DMS153 (cell line): Measurements from ENCODE around the gene CLCN1.

Experiments used
- DNase-seq: peaks from one replicate; lab custom pipeline; 2025; lab: John Stamatoyannopoulos, UW

Gene CLCN1

DNA sequence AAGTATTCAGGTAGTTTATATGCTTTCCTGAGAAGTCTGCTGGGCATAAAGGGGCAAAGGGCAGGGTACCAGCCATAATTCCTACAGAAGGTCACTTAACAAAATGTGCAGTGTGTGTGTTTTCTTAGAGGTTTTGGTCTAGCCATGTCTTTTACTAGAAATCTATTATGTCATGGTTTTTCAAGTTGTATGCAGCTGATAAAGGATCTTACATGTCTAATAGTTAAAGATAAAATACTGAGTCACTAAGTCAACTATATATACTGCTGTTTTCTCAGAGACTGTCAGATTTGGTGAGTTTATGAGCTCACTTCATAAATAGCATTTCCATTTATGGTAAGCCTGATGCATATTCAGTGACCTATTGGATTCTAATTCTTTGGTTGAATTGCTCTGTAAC lies 20.0 kb upstream of the CLCN1 start:
- no peak for DNase-seq

DNA sequence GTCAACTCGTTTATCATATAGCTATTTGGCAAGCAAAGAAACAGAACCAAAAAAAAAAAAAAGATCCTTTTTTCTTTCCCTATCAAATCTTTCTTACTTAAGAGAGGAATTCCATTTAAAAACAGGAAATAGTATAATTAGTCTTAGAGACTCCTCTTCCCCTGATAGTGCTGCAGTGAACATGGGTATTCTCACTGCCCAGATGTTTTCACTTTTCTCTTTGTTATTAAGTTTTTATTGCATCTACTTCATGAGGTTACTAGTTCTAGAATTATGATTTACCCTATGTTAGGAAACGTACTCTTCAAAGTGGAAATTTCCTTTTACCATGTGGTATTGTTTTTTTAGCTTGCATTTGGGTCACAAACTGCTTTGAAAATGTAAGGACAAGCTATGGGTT lies 19.2 kb upstream of the CLCN1 start:
- no peak for DNase-seq

DNA sequence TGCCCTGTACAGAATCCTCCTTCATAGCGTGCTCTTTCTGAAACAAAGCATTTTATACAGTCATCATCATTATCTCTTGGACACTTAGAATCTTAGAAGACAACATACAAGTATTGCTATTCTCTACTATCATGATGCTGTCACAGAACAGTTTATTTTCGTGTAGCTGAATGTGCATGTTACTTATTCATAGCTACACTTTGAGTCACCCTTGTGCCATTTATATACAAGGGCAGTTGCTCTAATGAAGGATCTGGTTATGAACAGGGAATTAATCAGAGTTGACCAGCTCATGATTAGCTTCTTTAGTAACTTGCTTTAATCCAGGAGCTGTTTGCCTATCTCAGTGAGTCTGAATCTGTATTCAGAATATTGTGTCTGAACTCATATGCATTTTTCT lies 16.6 kb upstream of the CLCN1 start:
- no peak for DNase-seq

DNA sequence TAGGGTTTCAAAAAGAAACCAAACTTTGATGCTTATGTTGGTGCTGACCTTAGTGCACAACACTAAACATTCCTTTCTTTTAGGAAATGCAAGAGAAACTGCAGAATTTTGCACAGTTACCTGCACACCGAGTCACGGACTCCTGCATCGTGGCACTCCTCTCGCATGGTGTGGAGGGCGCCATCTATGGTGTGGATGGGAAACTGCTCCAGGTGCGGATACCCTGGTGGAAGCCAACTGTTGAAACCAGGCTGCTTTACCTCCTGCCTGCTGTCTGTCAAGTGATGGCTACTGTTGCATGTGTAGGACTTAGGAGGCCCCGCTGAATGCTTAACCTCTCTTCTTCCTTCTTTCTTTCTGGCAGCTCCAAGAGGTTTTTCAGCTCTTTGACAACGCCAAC lies 16.1 kb upstream of the CLCN1 start:
- DNase-seq, result no peak

DNA sequence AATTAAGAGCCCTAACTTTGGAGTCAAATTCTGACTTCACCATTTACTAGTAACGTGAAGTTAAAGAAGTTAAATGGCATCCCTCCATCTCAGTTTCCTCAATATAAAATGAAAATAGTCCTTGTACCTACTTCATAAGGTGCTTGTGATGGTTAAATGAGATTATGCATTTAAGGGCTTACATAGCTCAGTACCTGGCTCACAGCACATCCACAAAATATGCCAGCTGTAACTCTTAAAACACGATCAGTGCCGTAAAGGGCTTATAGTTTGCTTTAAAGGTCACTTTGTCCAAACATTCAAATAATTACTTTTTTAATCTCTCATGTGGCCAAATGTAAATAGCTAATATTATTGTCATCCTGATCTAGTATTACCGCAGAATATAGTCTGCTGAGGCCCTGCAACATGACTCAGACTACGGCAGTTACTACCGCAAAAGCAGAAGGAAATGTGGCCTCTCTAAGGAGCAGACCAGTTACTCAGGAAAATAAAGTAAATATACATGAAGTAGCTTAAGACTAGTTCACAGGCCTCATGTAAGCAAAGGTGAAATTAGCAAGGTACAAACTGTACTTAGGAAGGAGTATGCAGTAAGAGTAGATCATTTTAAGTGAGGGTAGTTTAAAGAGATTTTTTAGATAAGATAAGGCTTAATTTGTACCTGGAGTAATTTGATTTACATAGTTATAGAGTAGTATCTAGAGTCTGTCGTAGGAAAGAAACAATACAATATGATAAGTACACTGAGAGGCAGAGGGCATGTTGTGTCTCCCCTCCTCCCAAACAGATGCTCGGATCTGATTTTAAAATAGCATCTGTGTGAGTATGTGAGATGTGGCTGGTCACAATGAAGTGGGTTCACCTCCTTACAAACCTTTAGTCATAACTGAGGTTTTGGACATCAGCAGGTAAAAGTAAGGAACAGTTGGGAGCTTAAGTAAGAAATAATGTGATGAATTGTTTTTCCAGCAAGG lies 14.7 kb upstream of the CLCN1 start:
- no peak for DNase-seq

DNA sequence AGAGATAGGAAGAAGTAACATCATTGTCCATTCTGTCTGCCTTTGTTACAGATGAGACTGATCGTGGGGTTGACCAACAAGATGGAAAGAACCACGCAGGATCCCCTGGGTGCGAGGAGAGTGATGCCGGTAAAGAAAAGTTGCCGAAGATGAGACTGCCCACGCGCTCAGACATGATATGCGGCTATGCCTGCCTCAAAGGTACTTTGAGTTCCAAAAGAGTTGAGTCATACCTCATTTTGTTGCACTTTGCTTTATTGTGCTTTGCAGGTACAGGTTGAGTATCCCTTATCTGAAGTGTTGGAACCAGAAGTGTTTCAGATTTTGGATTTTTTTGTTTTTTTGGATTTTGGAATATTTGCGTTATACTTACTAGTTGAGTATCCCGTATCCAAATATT lies 12.2 kb upstream of the CLCN1 start:
- no peak for DNase-seq

DNA sequence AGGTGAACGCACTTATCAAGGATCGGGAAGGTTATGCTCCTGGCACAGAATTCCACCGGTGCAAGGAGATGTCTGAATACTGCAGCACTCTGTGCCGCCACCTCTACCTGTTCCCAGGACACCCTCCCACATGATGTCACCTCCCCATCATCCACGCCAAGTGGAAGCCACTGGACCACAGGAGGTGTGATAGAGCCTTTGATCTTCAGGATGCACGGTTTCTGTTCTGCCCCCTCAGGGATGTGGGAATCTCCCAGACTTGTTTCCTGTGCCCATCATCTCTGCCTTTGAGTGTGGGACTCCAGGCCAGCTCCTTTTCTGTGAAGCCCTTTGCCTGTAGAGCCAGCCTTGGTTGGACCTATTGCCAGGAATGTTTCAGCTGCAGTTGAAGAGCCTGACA lies 11.0 kb upstream of the CLCN1 start:
- no peak for DNase-seq

DNA sequence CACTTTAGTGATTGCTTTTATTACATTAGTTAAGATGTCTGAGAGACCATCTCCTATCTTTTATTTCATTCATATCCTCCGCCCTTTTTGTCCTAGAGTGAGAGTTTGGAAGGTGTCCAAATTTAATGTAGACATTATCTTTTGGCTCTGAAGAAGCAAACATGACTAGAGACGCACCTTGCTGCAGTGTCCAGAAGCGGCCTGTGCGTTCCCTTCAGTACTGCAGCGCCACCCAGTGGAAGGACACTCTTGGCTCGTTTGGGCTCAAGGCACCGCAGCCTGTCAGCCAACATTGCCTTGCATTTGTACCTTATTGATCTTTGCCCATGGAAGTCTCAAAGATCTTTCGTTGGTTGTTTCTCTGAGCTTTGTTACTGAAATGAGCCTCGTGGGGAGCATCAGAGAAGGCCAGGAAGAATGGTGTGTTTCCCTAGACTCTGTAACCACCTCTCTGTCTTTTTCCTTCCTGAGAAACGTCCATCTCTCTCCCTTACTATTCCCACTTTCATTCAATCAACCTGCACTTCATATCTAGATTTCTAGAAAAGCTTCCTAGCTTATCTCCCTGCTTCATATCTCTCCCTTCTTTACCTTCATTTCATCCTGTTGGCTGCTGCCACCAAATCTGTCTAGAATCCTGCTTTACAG lies 10.4 kb upstream of the CLCN1 start:
- DNase-seq, result no peak

DNA sequence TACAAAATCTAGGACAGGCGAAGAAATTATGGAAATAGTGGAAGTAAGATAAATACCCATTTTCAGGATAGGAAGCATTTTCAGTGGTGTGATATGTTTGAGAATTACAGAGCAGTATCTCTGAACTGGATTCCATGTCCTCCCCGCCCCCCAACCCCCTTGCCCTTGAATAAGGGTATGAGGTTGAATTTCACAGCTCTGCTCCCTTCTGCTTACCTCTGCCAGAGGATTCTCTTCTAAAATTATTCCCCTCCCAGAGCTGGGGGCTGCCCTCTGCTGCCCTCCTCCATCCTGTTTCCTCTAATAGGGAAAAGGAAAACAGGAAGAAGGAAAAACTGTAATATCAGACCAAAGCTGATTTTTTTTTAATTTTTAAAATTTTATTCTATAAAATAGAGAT lies 7.3 kb upstream of the CLCN1 start:
- no peak for DNase-seq

DNA sequence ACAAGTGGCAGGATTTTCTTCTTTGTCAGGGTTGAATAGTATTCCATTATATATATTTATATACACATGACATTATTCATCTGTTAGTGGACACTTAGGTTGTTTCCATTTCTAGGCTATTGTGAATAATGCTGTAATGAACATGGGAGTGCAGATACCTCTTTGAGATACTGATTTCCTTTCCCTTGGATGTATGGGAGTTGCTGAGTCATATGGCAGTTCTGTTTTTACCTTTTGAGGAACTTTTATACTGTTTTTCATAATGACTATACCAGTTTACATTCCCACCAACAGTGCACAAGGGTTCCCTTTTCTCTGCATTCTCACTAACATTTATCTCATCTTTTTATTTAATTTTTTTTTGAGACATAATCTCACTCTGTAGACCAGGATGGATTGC lies 1.8 kb upstream of the CLCN1 start:
- no peak for DNase-seq

DNA sequence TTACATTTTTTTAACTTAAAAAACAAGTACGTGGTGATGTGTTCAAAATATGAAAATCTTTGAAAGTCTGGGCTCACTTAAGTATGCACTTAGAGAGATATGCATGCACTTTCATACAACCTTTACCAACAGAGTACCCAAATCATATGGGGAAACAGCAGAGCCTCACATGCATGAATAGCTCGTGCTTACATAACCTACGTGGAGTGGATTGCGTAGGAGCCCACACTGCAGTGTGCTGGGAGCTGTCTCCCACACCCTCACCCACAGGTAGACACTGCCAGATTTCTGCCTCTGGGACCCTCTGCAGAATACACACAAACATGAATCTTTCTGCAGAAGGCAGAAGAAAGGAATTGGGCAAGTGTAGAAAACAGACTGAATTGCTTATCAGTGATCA lies 581 bp downstream of the CLCN1 start:
- DNase-seq, result no peak

DNA sequence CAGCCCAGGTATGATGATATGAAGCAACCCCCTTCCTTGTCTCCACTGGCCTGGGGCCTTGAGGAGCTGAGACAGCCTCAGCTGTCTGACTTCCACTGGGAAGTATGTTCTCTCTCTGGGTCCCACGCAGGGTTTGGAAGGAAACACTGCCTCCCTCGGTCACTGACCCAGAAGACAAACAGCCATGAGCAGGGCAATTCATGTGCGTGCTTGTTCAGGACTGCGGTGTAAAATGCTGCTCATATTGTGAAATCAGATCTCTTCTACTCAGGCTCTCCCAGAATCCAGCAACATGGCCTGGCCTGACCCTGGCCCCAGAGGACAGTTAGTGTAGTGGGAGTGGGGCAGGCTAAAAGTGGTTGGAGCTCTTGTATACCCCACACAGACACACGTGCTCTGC lies 2.8 kb downstream of the CLCN1 start:
- no peak for DNase-seq

DNA sequence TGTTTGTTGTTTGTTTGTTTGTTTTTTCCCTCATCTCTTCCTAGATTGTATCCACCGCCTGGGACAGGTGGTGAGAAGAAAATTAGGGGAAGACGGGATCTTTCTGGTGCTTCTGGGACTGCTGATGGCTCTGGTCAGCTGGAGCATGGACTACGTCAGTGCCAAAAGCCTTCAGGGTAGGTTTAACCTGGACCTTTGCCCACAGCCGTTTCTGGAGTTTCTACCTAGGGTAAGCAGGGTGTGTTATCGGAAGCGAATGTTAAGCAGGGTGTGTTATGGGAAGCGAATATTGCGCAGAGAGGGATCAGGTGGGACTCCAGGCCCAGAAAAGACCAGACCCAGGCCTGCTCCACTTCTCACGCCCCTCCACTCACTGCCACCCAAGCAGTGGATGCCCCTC lies 4.7 kb downstream of the CLCN1 start:
- DNase-seq, result no peak

DNA sequence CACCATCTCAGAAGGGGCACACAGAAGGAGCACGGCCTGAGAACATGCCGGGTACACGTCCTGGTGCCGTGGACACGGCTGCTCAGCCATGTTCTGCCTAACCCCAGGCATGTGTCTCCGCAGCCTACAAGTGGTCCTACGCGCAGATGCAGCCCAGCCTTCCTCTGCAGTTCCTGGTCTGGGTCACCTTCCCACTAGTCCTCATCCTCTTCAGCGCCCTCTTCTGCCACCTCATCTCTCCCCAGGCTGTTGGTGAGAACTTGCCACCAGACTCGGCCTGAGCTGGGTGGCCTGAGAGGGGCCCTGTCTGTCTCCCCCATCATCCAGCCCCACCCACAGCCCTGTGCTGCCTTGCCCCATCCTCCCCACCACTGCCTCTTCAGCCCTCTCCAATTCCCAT lies 5.3 kb downstream of the CLCN1 start:
- no peak for DNase-seq

DNA sequence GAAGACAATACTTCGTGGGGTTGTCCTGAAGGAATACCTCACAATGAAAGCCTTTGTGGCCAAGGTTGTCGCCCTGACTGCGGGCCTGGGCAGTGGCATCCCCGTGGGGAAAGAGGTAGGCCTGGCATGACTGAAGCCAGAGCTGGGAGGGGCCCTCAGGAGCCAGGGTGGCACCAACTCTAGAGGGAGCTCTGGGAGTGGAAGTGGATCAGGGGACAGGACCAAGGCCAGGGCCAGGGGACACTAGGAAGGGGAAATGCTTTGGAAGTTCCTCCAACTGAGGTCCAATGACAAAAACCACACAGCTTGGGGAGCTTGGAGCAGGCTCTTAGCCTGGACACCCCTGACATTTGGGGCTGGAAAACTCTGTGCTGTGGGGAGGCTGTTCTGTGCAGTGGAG lies 5.8 kb downstream of the CLCN1 start:
- no peak for DNase-seq

DNA sequence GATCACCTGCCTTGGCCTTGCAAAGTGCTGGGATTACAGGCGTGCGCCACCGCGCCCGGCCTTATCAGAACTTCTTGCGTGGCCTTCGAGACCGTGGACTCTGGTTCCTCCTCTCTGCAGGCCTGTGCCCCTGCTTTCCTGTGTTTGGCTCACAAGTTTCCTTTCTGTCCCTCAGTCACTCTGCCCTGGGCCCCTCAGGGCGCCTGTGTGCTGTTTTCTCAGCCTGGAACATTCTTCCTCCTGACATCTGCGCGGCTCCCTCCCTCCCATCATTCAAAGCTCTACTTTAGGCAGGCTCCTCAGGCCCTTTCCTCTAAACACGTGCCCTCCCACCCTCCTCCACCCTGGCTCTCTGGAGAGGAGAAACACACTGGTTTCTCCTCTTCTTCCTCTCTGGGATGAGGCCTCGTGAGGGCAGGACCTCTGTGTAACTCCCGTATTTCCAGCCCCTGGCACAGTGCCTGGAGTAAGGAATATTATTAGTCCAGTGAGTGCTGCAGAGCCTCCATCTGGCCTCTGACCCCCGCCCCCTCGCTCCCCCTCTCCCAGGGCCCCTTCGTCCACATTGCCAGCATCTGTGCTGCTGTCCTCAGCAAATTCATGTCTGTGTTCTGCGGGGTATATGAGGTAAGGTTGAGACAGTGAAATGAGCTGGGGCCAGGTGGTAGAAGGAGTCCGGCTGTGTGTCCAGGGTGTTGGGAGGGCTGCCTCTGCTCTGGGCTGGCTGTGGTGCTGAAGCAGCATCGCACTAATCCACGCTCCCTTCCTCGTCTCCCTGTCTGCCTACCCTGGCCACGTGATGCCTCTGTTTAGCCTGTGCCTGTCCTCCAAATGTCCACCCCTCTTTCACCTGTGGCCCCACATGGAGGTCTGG lies 7.1 kb downstream of the CLCN1 start:
- DNase-seq, result no peak

DNA sequence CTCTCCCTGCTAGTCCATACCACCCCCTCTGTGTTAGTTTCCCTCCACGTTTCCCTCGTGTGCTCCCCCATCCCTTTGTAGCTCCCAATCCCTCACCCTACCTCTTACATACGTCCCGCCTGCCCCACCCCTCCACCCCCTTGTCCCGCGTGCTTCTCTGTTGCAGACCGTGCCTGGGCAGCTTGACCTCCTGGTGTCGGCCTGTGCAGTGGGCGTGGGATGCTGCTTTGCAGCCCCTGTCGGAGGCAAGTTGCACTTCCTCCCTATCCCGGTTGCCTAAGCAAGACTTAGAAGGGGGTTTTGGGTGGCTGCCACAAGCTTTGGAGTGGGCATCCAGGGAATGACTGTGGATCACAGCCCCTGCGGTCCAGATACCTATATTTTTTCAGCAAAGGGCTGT lies 7.7 kb downstream of the CLCN1 start:
- no peak for DNase-seq

DNA sequence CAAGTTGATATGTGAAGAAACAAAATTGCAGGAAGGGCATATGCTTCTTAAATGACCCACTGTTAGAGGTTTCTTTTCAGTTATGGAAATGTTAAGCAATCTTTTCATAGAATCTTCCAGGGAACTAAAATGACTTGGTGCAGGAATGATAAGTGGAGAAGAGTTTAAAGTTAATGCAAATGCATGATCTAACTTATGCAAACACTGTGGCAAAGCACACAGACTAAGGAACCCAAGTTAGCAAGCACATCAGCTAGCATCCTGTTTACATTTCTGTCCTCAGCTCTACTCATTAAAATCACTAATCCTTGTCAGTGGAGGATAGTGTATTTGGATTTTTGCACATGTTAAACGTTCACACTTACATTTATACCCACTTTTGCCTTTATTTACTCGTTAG lies 9.3 kb downstream of the CLCN1 start:
- no peak for DNase-seq

DNA sequence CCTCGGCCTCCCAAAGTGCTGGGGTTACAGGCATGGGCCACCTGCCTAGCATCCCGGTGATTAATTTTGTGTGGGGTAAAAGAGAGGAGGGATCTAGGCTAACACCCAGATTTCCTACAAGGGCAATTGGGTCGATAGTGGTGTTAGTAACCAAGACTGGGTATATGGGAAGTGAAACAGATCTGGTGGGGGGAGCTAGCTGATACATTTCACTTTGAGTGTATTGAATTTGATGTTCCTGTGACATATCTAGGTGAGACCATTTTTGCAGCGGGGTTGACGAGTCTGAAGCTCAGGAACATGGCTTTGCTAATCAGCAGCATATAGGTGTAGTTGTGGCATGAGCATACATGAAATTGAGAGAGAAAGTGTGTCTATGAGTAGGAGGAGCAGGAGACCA lies 12.0 kb downstream of the CLCN1 start:
- no peak for DNase-seq

DNA sequence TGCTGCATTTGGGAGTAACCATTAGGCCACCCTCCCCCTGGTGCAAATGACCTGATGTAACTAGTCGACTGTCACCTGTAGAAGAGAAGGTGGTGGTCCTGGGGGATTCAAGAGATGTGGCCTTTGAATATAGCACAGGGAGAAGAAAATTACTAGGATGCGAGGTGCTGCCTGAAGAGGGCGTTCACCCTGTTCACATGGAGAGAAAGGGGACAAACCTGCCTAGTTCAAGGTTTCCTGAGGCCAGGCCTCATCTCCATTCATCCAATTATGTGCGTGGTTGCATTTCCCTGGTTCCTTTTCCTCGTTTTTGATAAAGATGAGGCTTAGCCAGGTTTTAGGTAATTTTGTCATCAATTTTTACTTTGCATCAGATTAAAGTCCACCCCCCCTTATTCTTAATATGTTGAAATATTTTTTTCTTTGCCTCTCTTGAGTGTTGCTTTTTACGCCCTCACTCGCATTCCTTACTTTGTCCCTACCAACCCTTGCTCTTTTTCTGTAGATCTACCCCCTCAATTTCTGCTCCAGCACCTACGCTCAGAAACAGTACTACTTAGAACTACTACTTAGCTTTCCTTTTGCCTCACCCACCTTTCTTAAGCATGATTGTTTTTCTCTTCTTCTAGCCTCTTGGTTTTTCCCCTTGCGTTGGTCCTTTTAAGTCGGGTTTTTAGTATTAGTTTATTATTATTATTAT lies 13.7 kb downstream of the CLCN1 start:
- DNase-seq, result no peak

DNA sequence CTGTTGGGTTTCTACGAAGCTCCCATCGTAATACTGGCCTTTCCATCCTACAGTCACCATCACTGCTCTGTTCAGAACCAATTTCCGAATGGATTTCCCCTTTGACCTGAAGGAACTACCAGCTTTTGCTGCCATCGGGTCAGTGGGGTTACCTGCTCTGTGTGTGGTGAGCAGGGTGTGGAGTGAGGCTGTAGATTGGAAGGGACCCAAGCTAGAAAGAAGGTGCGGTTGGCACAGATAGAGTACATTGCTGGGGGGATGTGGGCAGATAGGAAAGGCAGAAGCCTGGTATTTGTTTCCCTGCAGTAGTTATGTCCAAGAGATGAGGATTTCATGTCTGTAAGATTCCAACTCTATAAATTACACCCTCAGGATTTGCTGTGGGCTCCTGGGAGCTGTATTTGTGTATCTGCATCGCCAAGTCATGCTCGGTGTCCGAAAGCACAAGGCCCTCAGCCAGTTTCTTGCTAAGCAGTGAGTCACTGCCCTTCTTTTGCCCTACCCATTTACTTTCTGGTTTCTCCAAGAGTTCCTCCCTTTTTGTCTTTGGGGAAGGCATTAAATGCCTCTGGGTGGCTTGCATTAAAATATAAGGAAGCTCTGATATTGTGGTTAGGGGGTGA lies 15.4 kb downstream of the CLCN1 start:
- no peak for DNase-seq

DNA sequence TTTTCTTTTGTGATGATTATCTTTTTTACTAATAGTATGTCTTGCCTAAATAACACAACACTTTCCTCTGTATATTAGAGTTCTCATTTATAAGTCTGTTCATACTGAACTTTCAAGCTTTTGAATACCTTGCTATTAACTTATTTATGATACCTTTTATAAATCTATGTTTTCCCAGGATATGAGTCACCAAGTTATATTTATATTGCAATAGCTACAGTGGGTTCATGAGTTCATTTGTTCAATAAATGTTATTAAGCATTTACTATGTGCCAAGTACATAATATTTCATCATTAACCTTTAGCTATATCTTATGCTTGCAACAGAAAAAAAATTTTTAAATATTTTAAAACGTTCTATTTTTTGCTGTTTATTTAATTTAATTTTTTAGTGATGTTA lies 18.3 kb downstream of the CLCN1 start:
- DNase-seq, result no peak
